IPS-15b (cell line): ENCODE data around the gene SMARCD2.
"Not testable (repeated sequence)": the region's sequence is repeated elsewhere in the genome, so short reads cannot be mapped to it uniquely, and the experiment has no call there.

ENCODE experiments used
- H3K27me3 ChIP-seq: one replicate; pipeline ENCODE4 v1.6.1; 2013; ENCODE audit warnings: low read length; ENCODE audit not compliant: control insufficient read depth, insufficient read depth
- H3K36me3 ChIP-seq: one replicate; pipeline ENCODE4 v1.6.1; 2013; ENCODE audit warnings: low read length; ENCODE audit not compliant: control insufficient read depth, insufficient read depth
- H3K4me1 ChIP-seq: one replicate; pipeline ENCODE4 v1.6.1; 2013; ENCODE audit warnings: mild to moderate bottlenecking, low read length; ENCODE audit not compliant: control insufficient read depth, insufficient read depth
- H3K4me3 ChIP-seq: one replicate; pipeline ENCODE4 v1.5.1; 2013; ENCODE audit warnings: low read depth, low read length
- H3K9ac ChIP-seq: one replicate; pipeline ENCODE4 v1.6.1; 2013; ENCODE audit warnings: low read depth, mild to moderate bottlenecking, low read length
- H3K9me3 ChIP-seq: one replicate; pipeline ENCODE4 v1.6.1; 2013; ENCODE audit warnings: mild to moderate bottlenecking, low read length; ENCODE audit not compliant: control insufficient read depth, insufficient read depth

Gene SMARCD2

GRCh38 chr17:63871646-63872365 is 29.3 kb upstream of the SMARCD2 start:
- H3K4me1 ChIP-seq, H3K36me3 ChIP-seq, H3K27me3 ChIP-seq, H3K9ac ChIP-seq, H3K9me3 ChIP-seq, H3K4me3 ChIP-seq: not testable (repeated sequence)

GRCh38 chr17:63870292-63870665 is 27.8 kb upstream of the SMARCD2 start:
- H3K36me3 ChIP-seq, H3K27me3 ChIP-seq, H3K9ac ChIP-seq, H3K9me3 ChIP-seq, H3K4me1 ChIP-seq, H3K4me3 ChIP-seq: not testable (repeated sequence)

- not testable (repeated sequence) for H3K36me3 ChIP-seq, H3K9me3 ChIP-seq, H3K4me3 ChIP-seq, H3K4me1 ChIP-seq, H3K27me3 ChIP-seq, H3K9ac ChIP-seq
Measured at GRCh38 chr17:63869491-63870291, 27.2 kb upstream of the SMARCD2 start.

GRCh38 chr17:63866625-63867024 is 24.1 kb upstream of the SMARCD2 start:
- H3K27me3 ChIP-seq, H3K4me1 ChIP-seq, H3K9ac ChIP-seq, H3K36me3 ChIP-seq, H3K4me3 ChIP-seq, H3K9me3 ChIP-seq: not testable (repeated sequence)

- no peaks in the 10 kb centered on the region for H3K4me1 ChIP-seq
- no peaks in the 10 kb centered on the region for H3K9me3 ChIP-seq
- no peak overlapping the region for H3K4me3 ChIP-seq
- H3K9ac ChIP-seq = no peak overlapping the region
- peaks cover 2% of the 10 kb centered on the region for H3K27me3 ChIP-seq
- no peaks in the 10 kb centered on the region for H3K36me3 ChIP-seq
Measured at GRCh38 chr17:63859257-63859656, 16.8 kb upstream of the SMARCD2 start.

- not testable (repeated sequence) for H3K27me3 ChIP-seq, H3K4me3 ChIP-seq, H3K9me3 ChIP-seq, H3K9ac ChIP-seq, H3K4me1 ChIP-seq, H3K36me3 ChIP-seq
Measured at GRCh38 chr17:63856425-63856824, 13.9 kb upstream of the SMARCD2 start.

- Histone ChIP-seq H3K36me3 (no peaks in the 10 kb centered on the region), H3K9ac (no peak overlapping the region), H3K4me1 (no peaks in the 10 kb centered on the region), H3K9me3 (no peaks in the 10 kb centered on the region), H3K4me3 (no peak overlapping the region), H3K27me3 (peaks cover 2% of the 10 kb centered on the region)
Measured at GRCh38 chr17:63855185-63855584, 12.7 kb upstream of the SMARCD2 start.

GRCh38 chr17:63854709-63855108 is 12.2 kb upstream of the SMARCD2 start:
- Histone ChIP-seq H3K4me3 (no peak overlapping the region), H3K36me3 (no peaks in the 10 kb centered on the region), H3K4me1 (no peaks in the 10 kb centered on the region), H3K27me3 (peaks cover 3% of the 10 kb centered on the region), H3K9me3 (no peaks in the 10 kb centered on the region), H3K9ac (no peak overlapping the region)

GRCh38 chr17:63853260-63853659 is 10.8 kb upstream of the SMARCD2 start:
- H3K4me1 ChIP-seq = no peaks in the 10 kb centered on the region
- peaks cover 12% of the 10 kb centered on the region for H3K27me3 ChIP-seq
- no peaks in the 10 kb centered on the region for H3K9me3 ChIP-seq
- no peak overlapping the region for H3K9ac ChIP-seq
- H3K36me3 ChIP-seq = no peaks in the 10 kb centered on the region
- no peak overlapping the region for H3K4me3 ChIP-seq

- H3K4me3 ChIP-seq = no peak overlapping the region
- H3K36me3 ChIP-seq = no peaks in the 10 kb centered on the region
- H3K9me3 ChIP-seq = no peaks in the 10 kb centered on the region
- H3K9ac ChIP-seq = no peak overlapping the region
- H3K27me3 ChIP-seq = peaks cover 29% of the 10 kb centered on the region
- no peaks in the 10 kb centered on the region for H3K4me1 ChIP-seq
Measured at GRCh38 chr17:63850401-63850800, 7.9 kb upstream of the SMARCD2 start.

GRCh38 chr17:63848834-63849689 is 6.6 kb upstream of the SMARCD2 start:
- Histone ChIP-seq H3K36me3 (no peaks in the 10 kb centered on the region), H3K4me1 (no peaks in the 10 kb centered on the region), H3K9ac (peak overlapping the region; percentile 77), H3K4me3 (peak overlapping the region; percentile 5), H3K27me3 (peaks cover 29% of the 10 kb centered on the region), H3K9me3 (no peaks in the 10 kb centered on the region)
